HCT116 (cell line): ENCODE measurements around the gene NUP54. TPM values are rescaled to one million over a fixed set of nuclear protein-coding genes. Genes with fewer than 3 reads are reported as not detected.

Experiments
- ATAC-seq: fragments of 200-7000 bp; cut with Tn5 transposase; 2 replicates; pipeline ENCODE4 v1.9.1; 2020; ENCODE audit warnings: mild to moderate bottlenecking, moderate library complexity
- BruUV-seq: library from RNA; stranded (reverse); fragments of 400-500 nt; replicated peaks from 2 replicates; lab custom pipeline; 2021; lab: Mats Ljungman, UMichigan
- CTCF ChIA-PET: fragments of 300-600 bp; sonication (Branson Sonifier 250); formaldehyde crosslinking; loops from one replicate; lab custom pipeline; 2021; ENCODE audit warnings: antibody characterized with exemption; lab: Charles Lee
- POLR2A ChIA-PET: fragments of 300-600, 350-600 bp; sonication (Branson Sonifier 250); formaldehyde crosslinking; loops from one replicate; lab custom pipeline; 2021; ENCODE audit warnings: antibody characterized with exemption; lab: Charles Lee
- RAD21 ChIA-PET, 2 experiments: fragments of 300-600 bp; sonication (Branson Sonifier 250); formaldehyde crosslinking; loops; one replicate each; lab custom pipeline; 2023; ENCODE audit warnings: low total read pairs in 2 of 2; ENCODE audit not compliant: uncharacterized antibody in 2 of 2, unreplicated experiment in 2 of 2, low non-redundant PET in 1 of 2; lab: Charles Lee
- DNase-seq: peaks from one replicate; pipeline ENCODE4 v3.0.0-alpha.2; 2010; ENCODE audit warnings: low read depth, low spot score
- H2AFZ ChIP-seq: fragments of 200-600 bp; shearing (Covaris generic), sonication (generic); 2 replicates; pipeline ENCODE4 v1.6.1; 2017; ENCODE audit warnings: low read depth, mixed run types, mixed read lengths, antibody characterized with exemption, low read length; ENCODE audit not compliant: poor library complexity, severe bottlenecking
- H3K27ac ChIP-seq: 2 replicates; pipeline ENCODE4 v1.5.1; 2012; ENCODE audit warnings: low read depth, low read length
- H3K27me3 ChIP-seq: fragments of 200-600 bp; sonication (generic); 2 replicates; pipeline ENCODE4 v1.6.1; 2016; ENCODE audit warnings: mixed run types, low read length, mixed read lengths; ENCODE audit not compliant: insufficient read depth
- H3K36me3 ChIP-seq, 2 experiments: fragments of 200-500 bp in 1 of 2; fragments of 200-600 bp in 1 of 2; sonication (Bioruptor generic) in 1 of 2; sonication (generic) in 1 of 2; 2 replicates each; pipeline versions ENCODE4 v1.5.1 to v1.6.1; 2014 to 2016; ENCODE audit warnings: low read length in 2 of 2, inconsistent platforms in 1 of 2, mixed read lengths in 1 of 2, mixed run types in 1 of 2; ENCODE audit not compliant: insufficient read depth in 2 of 2, control insufficient read depth in 1 of 2
- H3K4me1 ChIP-seq, 2 experiments: fragments of 200-600 bp in 1 of 2; sonication (generic) in 1 of 2; 2 replicates each; pipeline versions ENCODE4 v1.5.1 to v1.6.1; 2012 to 2017; ENCODE audit warnings: low read length in 2 of 2, inconsistent platforms in 1 of 2, mild to moderate bottlenecking in 1 of 2, mixed read lengths in 1 of 2, mixed run types in 1 of 2, moderate library complexity in 1 of 2; ENCODE audit not compliant: insufficient read depth in 2 of 2, control insufficient read depth in 1 of 2
- H3K4me2 ChIP-seq: fragments of 200-600 bp; sonication (generic); 2 replicates; pipeline ENCODE4 v1.6.1; 2017; ENCODE audit warnings: mixed run types, low read length, mixed read lengths
- H3K4me3 ChIP-seq, 2 experiments: fragments of 200-600 bp in 1 of 2; sonication (generic) in 1 of 2; replicated peaks in 1 of 2; 2 replicates each; pipeline ENCODE4 v1.5.1; 2011 to 2016; ENCODE audit warnings: low read length in 2 of 2, control low read depth in 1 of 2, low read depth in 1 of 2, mild to moderate bottlenecking in 1 of 2, mixed read lengths in 1 of 2, mixed run types in 1 of 2
- H3K79me2 ChIP-seq: fragments of 200-600 bp; sonication (generic); 2 replicates; pipeline ENCODE4 v1.6.1; 2017; ENCODE audit warnings: mild to moderate bottlenecking, mixed run types, low read length, moderate library complexity, mixed read lengths; ENCODE audit not compliant: insufficient read depth
- H3K9ac ChIP-seq: fragments of 200-600 bp; sonication (generic); 2 replicates; pipeline ENCODE4 v1.6.1; 2016; ENCODE audit warnings: low read length, mixed read lengths
- H3K9me2 ChIP-seq: fragments of 200-600 bp; sonication (generic), shearing (Covaris generic); 2 replicates; pipeline ENCODE4 v1.6.1; 2017; ENCODE audit warnings: mixed run types, mild to moderate bottlenecking, moderate library complexity; ENCODE audit not compliant: insufficient read depth
- H3K9me3 ChIP-seq, 2 experiments: fragments of 200-500 bp in 1 of 2; fragments of 200-600 bp in 1 of 2; sonication (Bioruptor generic) in 1 of 2; sonication (generic) in 1 of 2; 2 replicates each; pipeline ENCODE4 v1.6.1; 2014 to 2017; ENCODE audit warnings: low read length in 2 of 2, mixed read lengths in 2 of 2, inconsistent platforms in 1 of 2, low read depth in 1 of 2, mild to moderate bottlenecking in 1 of 2, mixed run types in 1 of 2, moderate library complexity in 1 of 2; ENCODE audit not compliant: control insufficient read depth in 1 of 2, insufficient read depth in 1 of 2
- H4K20me1 ChIP-seq: fragments of 200-600 bp; sonication (generic), shearing (Covaris generic); 2 replicates; pipeline ENCODE4 v1.6.1; 2017; ENCODE audit warnings: mixed run types, mild to moderate bottlenecking, moderate library complexity; ENCODE audit not compliant: insufficient read depth
- ATF3 ChIP-seq: IDR thresholded peaks from 2 replicates; pipeline ENCODE4 v1.6.1; 2012
- EZH2phosphoT487 ChIP-seq: fragments of 200-600 bp; IDR thresholded peaks from 2 replicates; pipeline ENCODE4 v1.6.1; 2018; ENCODE audit warnings: antibody characterized with exemption, borderline replicate concordance
- REST ChIP-seq: IDR thresholded peaks from 2 replicates; pipeline ENCODE4 v1.6.1; 2012; ENCODE audit warnings: low read depth
- YY1 ChIP-seq: IDR thresholded peaks from 2 replicates; pipeline ENCODE4 v1.6.1; 2011; ENCODE audit warnings: low read length, low read depth, moderate library complexity, mild to moderate bottlenecking; ENCODE audit not compliant: insufficient replicate concordance; ENCODE audit errors: extremely low read depth
- ZBTB33 ChIP-seq: IDR thresholded peaks from 2 replicates; pipeline ENCODE4 v1.6.1; 2011; ENCODE audit warnings: mild to moderate bottlenecking, low read length, moderate library complexity; ENCODE audit not compliant: insufficient replicate concordance; ENCODE audit errors: extremely low read depth
- intact Hi-C: fragments of 100-400 bp; cut with micrococcal nuclease; formaldehyde crosslinking; loops from 2 replicates; pipeline ENCODE4 v1.10.0; 2022
- total RNA-seq: library from RNA; stranded (reverse); gene quantifications from one replicate; pipeline ENCODE4 v1.2.1, GENCODE V29; 2021; ENCODE audit not compliant: unreplicated experiment

The NUP54 gene
- total RNA-seq, 1 experiment from 2014 or later, result 53.9 TPM

GRCh38 chr4:76192236-76192635 is 44.0 kb upstream of the NUP54 start:
- H3K36me3 ChIP-seq, result peaks cover 0 to 14% of the 10 kb centered on the region in 2 experiments; a peak in 2 of 4 replicates
- H3K9me2 ChIP-seq, result no peaks in the 10 kb centered on the region
- ATAC-seq (no peak), DNase-seq (no peak)
- H2AFZ ChIP-seq, result no peak overlapping the region
- H3K4me1 ChIP-seq, result peaks cover 0 to 10% of the 10 kb centered on the region in 2 experiments; a peak in 1 of 4 replicates
- H3K27ac ChIP-seq, result no peak overlapping the region
- no peak overlapping the region for H3K4me2 ChIP-seq
- no peak for TF ChIP-seq YY1
- TF ChIP-seq ATF3, result no peak
- no peak for TF ChIP-seq ZBTB33
- TF ChIP-seq EZH2phosphoT487, result no peak
- no peak for TF ChIP-seq REST
- no peaks in the 10 kb centered on the region for H3K9me3 ChIP-seq
- RAD21 ChIA-PET, result no interaction called here
- no peak overlapping the region for H3K4me3 ChIP-seq
- no peak overlapping the region for H3K9ac ChIP-seq
- no peaks in the 10 kb centered on the region; the same call in 1 of the 2 replicates for H3K79me2 ChIP-seq
- H4K20me1 ChIP-seq, result no peaks in the 10 kb centered on the region
- POLR2A ChIA-PET, result no interaction called here
- BruUV-seq, result no TSS peak
- no peaks in the 10 kb centered on the region for H3K27me3 ChIP-seq
- intact Hi-C loops, result no loop called here
- CTCF ChIA-PET, result no interaction called here
